BJ (cell line): Measurements from ENCODE around the gene NAT8L. TPM values are rescaled to one million over a fixed set of nuclear protein-coding genes. Genes with fewer than 3 reads are reported as not detected.

Experiments
- CTCF ChIA-PET: fragments of 350-600 bp; formaldehyde crosslinking; extraction: SDS; loops from one replicate; lab custom pipeline; 2021; ENCODE audit warnings: antibody characterized with exemption, inconsistent platforms; lab: Yijun Ruan, JAX
- POLR2A ChIA-PET: fragments of 300-600 bp; sonication (Branson Sonifier 250); formaldehyde crosslinking; extraction: SDS; loops from one replicate; lab custom pipeline; 2021; ENCODE audit warnings: antibody characterized with exemption; lab: Charles Lee
- DNase-seq: peaks from one replicate; pipeline ENCODE4 v3.0.0-alpha.2; 2011; ENCODE audit warnings: low read depth
- H3K27me3 ChIP-seq: 2 replicates; pipeline ENCODE4 v1.6.0; 2011; ENCODE audit warnings: low read length; ENCODE audit not compliant: control insufficient read depth, insufficient read depth
- H3K36me3 ChIP-seq: 2 replicates; pipeline ENCODE4 v1.5.1; 2011; ENCODE audit warnings: low read length; ENCODE audit not compliant: control insufficient read depth, insufficient read depth
- H3K4me3 ChIP-seq: 2 replicates; pipeline ENCODE4 v1.5.1; 2011; ENCODE audit warnings: low read depth, mild to moderate bottlenecking, control low read depth, low read length
- polyA plus RNA-seq: library from polyadenylated mRNA; depleted of rRNA; stranded (reverse); fragments of >200 nt; gene quantifications from 2 replicates; pipeline ENCODE4 v1.2.3, GENCODE V29; 2011
- TF ChIP-seq, protein P1 (sequence below): IDR thresholded peaks from 2 replicates; pipeline ENCODE4 v1.5.1; 2011; ENCODE audit warnings: low read depth, mild to moderate bottlenecking, control low read depth, inconsistent platforms, low read length, moderate library complexity; ENCODE audit not compliant: insufficient read depth

Gene NAT8L
- polyA plus RNA-seq, 1 experiment = 0.04 TPM

DNA sequence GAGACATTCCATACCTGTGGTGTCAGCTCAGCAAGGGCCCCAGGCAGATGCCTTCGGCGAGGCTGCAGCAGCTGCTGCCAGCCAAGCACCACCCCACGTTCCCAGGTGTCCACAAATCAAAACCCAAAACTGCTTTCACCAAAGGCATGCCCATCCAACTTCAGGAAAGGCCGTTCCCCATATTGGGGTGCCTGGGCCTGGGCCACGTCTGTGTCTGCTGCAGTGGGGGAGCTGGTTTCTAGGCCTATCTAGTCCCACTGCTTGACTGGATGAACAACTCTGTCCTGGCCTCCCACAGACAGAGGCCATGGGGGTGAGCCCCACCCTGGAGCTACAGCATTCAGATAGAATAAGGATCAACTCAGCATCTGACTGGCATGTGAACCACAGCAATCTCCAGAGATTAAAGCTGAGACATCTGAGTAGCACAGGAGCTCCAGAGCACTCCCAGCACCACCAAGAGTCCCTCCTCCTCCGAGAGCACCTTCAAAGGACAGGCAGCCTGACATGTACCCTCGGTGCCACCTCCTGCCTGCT lies 37.0 kb downstream of the NAT8L start:
- Histone ChIP-seq H3K36me3 (no peaks in the 10 kb centered on the region), H3K27me3 (peaks cover 2% of the 10 kb centered on the region; the same call in 1 of the 2 replicates), H3K4me3 (no peak overlapping the region)
- ChIA-PET CTCF (no interaction called here), POLR2A (no interaction called here)
- no peak for DNase-seq
- TF ChIP-seq, protein P1, sequence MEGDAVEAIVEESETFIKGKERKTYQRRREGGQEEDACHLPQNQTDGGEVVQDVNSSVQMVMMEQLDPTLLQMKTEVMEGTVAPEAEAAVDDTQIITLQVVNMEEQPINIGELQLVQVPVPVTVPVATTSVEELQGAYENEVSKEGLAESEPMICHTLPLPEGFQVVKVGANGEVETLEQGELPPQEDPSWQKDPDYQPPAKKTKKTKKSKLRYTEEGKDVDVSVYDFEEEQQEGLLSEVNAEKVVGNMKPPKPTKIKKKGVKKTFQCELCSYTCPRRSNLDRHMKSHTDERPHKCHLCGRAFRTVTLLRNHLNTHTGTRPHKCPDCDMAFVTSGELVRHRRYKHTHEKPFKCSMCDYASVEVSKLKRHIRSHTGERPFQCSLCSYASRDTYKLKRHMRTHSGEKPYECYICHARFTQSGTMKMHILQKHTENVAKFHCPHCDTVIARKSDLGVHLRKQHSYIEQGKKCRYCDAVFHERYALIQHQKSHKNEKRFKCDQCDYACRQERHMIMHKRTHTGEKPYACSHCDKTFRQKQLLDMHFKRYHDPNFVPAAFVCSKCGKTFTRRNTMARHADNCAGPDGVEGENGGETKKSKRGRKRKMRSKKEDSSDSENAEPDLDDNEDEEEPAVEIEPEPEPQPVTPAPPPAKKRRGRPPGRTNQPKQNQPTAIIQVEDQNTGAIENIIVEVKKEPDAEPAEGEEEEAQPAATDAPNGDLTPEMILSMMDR = no peak

GRCh38 chr4:2101346-2102044 lies 42.4 kb downstream of the NAT8L start:
- Histone ChIP-seq H3K27me3 (no peaks in the 10 kb centered on the region; the same call in 1 of the 2 replicates), H3K36me3 (no peaks in the 10 kb centered on the region), H3K4me3 (no peak overlapping the region)
- ChIA-PET CTCF (interaction anchor here (1.6 kb wide), 1 partner anchor 15 kb away, joined by 6 read pairs; no protein-coding TSS in a partner anchor), POLR2A (no interaction called here)
- DNase-seq = no peak
- TF ChIP-seq, protein P1 = no peak

DNA sequence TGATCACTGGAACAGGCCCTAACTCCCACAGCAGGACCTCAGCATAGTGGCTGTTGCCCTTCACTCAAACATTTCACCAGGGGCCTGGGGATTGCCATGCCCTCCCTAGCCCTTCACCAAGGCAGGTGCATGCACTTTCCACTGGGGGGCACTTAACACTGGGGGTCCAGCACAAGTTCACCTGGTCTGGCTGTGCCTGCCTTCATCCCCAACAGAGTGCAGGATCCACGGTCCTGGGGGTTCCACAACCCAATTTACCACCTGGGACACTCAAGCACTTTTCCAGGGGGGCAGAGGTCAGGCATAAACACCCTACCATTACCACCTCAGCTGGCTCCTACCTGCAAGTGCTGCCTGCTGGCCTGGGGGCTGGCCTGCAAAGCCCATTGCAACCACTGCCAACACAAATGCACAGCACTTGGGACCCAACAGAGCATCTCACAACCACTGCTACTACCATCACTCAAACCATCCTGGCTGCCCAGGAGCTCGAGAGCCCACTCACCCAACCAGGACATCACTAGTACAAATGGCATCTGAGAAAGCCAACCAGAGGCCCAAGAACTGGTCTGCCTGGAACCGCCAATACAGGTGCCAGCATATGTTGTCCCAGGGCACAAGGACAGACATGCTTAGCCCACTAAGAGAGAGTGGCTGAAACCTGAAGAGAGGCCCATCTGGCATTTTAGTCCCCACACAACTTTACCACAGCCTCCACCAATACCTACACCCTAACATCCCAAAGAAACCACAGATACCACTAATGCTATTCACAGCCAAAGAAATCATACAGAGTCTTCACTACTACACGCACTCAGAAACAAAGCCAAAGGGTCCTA lies 43.1 kb downstream of the NAT8L start:
- no peaks in the 10 kb centered on the region for H3K36me3 ChIP-seq
- TF ChIP-seq, protein P1 = no peak
- H3K27me3 ChIP-seq = no peaks in the 10 kb centered on the region; the same call in 1 of the 2 replicates
- CTCF ChIA-PET = interaction anchor here (1.6 kb wide), 1 partner anchor 14 kb away, joined by 6 read pairs; no protein-coding TSS in a partner anchor
- POLR2A ChIA-PET = no interaction called here
- H3K4me3 ChIP-seq = no peak overlapping the region
- DNase-seq = no peak

GRCh38 chr4:2103127-2103842 lies 44.2 kb downstream of the NAT8L start:
- TF ChIP-seq, protein P1 = no peak
- POLR2A ChIA-PET = no interaction called here
- Histone ChIP-seq H3K36me3 (no peaks in the 10 kb centered on the region), H3K27me3 (no peaks in the 10 kb centered on the region; the same call in 1 of the 2 replicates), H3K4me3 (no peak overlapping the region)
- DNase-seq = no peak
- CTCF ChIA-PET = no interaction called here
